Stomach smooth muscle (tissue), 2 donors: ENCODE measurements around the gene CLCN1.

Experiments used
- H3K27ac ChIP-seq: one replicate; pipeline ENCODE4 v1.7.0; 2013; ENCODE audit warnings: mild to moderate bottlenecking, low read length, inconsistent platforms
- H3K27me3 ChIP-seq, 2 donors: one replicate each; pipeline ENCODE4 v1.7.0; 2013; ENCODE audit warnings: low read length in 2 of 2; ENCODE audit not compliant: insufficient read depth in 2 of 2, control insufficient read depth in 1 of 2
- H3K36me3 ChIP-seq, 2 donors: one replicate each; pipeline ENCODE4 v1.7.0; 2013; ENCODE audit warnings: low read length in 2 of 2; ENCODE audit not compliant: control insufficient read depth in 2 of 2, insufficient read depth in 2 of 2
- H3K4me1 ChIP-seq: one replicate; pipeline ENCODE4 v1.7.0; 2013; ENCODE audit warnings: low read length; ENCODE audit not compliant: control insufficient read depth, insufficient read depth
- H3K4me3 ChIP-seq, 2 donors: one replicate each; pipeline ENCODE4 v1.7.0; 2013; ENCODE audit warnings: low read length in 2 of 2
- H3K9ac ChIP-seq, 2 donors: one replicate each; pipeline ENCODE4 v1.7.0; 2013; ENCODE audit warnings: low read length in 2 of 2, mild to moderate bottlenecking in 1 of 2
- H3K9me3 ChIP-seq, 2 donors: one replicate each; pipeline ENCODE4 v1.7.0; 2013; ENCODE audit warnings: low read length in 2 of 2; ENCODE audit not compliant: control insufficient read depth in 2 of 2
- donor health status: healthy.
- donor health status: Pancreatic carcinoma.

Gene CLCN1

GRCh38 chr7:143316492-143316891 lies 581 bp downstream of the CLCN1 start:
- Histone ChIP-seq H3K9me3 (no peaks in the 10 kb centered on the region), H3K4me3 (no peak overlapping the region), H3K27ac (no peak overlapping the region), H3K9ac (no peak overlapping the region), H3K4me1 (no peaks in the 10 kb centered on the region), H3K27me3 (no peaks in the 10 kb centered on the region), H3K36me3 (no peaks in the 10 kb centered on the region)

- no peak overlapping the region for H3K27ac ChIP-seq
- H3K9ac ChIP-seq, result no peak overlapping the region
- H3K36me3 ChIP-seq, result no peaks in the 10 kb centered on the region
- H3K9me3 ChIP-seq, result no peaks in the 10 kb centered on the region
- no peaks in the 10 kb centered on the region for H3K27me3 ChIP-seq
- H3K4me3 ChIP-seq, result no peak overlapping the region
- H3K4me1 ChIP-seq, result no peaks in the 10 kb centered on the region
Observed at GRCh38 chr7:143318661-143319060, 2.8 kb downstream of the CLCN1 start.

DNA sequence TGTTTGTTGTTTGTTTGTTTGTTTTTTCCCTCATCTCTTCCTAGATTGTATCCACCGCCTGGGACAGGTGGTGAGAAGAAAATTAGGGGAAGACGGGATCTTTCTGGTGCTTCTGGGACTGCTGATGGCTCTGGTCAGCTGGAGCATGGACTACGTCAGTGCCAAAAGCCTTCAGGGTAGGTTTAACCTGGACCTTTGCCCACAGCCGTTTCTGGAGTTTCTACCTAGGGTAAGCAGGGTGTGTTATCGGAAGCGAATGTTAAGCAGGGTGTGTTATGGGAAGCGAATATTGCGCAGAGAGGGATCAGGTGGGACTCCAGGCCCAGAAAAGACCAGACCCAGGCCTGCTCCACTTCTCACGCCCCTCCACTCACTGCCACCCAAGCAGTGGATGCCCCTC lies 4.7 kb downstream of the CLCN1 start:
- Histone ChIP-seq H3K9ac (no peak overlapping the region), H3K27ac (no peak overlapping the region), H3K27me3 (no peaks in the 10 kb centered on the region), H3K4me3 (no peak overlapping the region), H3K4me1 (no peaks in the 10 kb centered on the region), H3K9me3 (no peaks in the 10 kb centered on the region), H3K36me3 (no peaks in the 10 kb centered on the region)

- Histone ChIP-seq H3K27me3 (no peaks in the 10 kb centered on the region), H3K27ac (no peak overlapping the region), H3K36me3 (no peaks in the 10 kb centered on the region), H3K4me1 (no peaks in the 10 kb centered on the region), H3K4me3 (no peak overlapping the region), H3K9me3 (no peaks in the 10 kb centered on the region), H3K9ac (no peak overlapping the region)
Observed at GRCh38 chr7:143321242-143321641, 5.3 kb downstream of the CLCN1 start.

DNA sequence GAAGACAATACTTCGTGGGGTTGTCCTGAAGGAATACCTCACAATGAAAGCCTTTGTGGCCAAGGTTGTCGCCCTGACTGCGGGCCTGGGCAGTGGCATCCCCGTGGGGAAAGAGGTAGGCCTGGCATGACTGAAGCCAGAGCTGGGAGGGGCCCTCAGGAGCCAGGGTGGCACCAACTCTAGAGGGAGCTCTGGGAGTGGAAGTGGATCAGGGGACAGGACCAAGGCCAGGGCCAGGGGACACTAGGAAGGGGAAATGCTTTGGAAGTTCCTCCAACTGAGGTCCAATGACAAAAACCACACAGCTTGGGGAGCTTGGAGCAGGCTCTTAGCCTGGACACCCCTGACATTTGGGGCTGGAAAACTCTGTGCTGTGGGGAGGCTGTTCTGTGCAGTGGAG lies 5.8 kb downstream of the CLCN1 start:
- Histone ChIP-seq H3K9ac (no peak overlapping the region), H3K27me3 (no peaks in the 10 kb centered on the region), H3K4me1 (no peaks in the 10 kb centered on the region), H3K27ac (no peak overlapping the region), H3K4me3 (no peak overlapping the region), H3K36me3 (no peaks in the 10 kb centered on the region), H3K9me3 (no peaks in the 10 kb centered on the region)

- Histone ChIP-seq H3K4me3 (no peak overlapping the region), H3K27ac (no peak overlapping the region), H3K4me1 (no peaks in the 10 kb centered on the region), H3K9ac (no peak overlapping the region), H3K36me3 (no peaks in the 10 kb centered on the region), H3K27me3 (no peaks in the 10 kb centered on the region), H3K9me3 (no peaks in the 10 kb centered on the region)
Observed at GRCh38 chr7:143322760-143323633, 7.1 kb downstream of the CLCN1 start.

DNA sequence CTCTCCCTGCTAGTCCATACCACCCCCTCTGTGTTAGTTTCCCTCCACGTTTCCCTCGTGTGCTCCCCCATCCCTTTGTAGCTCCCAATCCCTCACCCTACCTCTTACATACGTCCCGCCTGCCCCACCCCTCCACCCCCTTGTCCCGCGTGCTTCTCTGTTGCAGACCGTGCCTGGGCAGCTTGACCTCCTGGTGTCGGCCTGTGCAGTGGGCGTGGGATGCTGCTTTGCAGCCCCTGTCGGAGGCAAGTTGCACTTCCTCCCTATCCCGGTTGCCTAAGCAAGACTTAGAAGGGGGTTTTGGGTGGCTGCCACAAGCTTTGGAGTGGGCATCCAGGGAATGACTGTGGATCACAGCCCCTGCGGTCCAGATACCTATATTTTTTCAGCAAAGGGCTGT lies 7.7 kb downstream of the CLCN1 start:
- no peak overlapping the region for H3K27ac ChIP-seq
- no peaks in the 10 kb centered on the region for H3K36me3 ChIP-seq
- no peaks in the 10 kb centered on the region for H3K9me3 ChIP-seq
- H3K4me1 ChIP-seq, result no peaks in the 10 kb centered on the region
- H3K27me3 ChIP-seq, result no peaks in the 10 kb centered on the region
- H3K4me3 ChIP-seq, result no peak overlapping the region
- no peak overlapping the region for H3K9ac ChIP-seq

DNA sequence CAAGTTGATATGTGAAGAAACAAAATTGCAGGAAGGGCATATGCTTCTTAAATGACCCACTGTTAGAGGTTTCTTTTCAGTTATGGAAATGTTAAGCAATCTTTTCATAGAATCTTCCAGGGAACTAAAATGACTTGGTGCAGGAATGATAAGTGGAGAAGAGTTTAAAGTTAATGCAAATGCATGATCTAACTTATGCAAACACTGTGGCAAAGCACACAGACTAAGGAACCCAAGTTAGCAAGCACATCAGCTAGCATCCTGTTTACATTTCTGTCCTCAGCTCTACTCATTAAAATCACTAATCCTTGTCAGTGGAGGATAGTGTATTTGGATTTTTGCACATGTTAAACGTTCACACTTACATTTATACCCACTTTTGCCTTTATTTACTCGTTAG lies 9.3 kb downstream of the CLCN1 start:
- H3K27ac ChIP-seq, result no peak overlapping the region
- no peaks in the 10 kb centered on the region for H3K9me3 ChIP-seq
- peaks cover 0 to 2% of the 10 kb centered on the region in 2 donors for H3K27me3 ChIP-seq
- no peak overlapping the region for H3K9ac ChIP-seq
- H3K4me3 ChIP-seq, result no peak overlapping the region
- H3K4me1 ChIP-seq, result no peaks in the 10 kb centered on the region
- no peaks in the 10 kb centered on the region for H3K36me3 ChIP-seq

DNA sequence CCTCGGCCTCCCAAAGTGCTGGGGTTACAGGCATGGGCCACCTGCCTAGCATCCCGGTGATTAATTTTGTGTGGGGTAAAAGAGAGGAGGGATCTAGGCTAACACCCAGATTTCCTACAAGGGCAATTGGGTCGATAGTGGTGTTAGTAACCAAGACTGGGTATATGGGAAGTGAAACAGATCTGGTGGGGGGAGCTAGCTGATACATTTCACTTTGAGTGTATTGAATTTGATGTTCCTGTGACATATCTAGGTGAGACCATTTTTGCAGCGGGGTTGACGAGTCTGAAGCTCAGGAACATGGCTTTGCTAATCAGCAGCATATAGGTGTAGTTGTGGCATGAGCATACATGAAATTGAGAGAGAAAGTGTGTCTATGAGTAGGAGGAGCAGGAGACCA lies 12.0 kb downstream of the CLCN1 start:
- H3K27ac ChIP-seq, result no peak overlapping the region
- no peak overlapping the region for H3K9ac ChIP-seq
- no peaks in the 10 kb centered on the region for H3K36me3 ChIP-seq
- H3K9me3 ChIP-seq, result no peaks in the 10 kb centered on the region
- H3K4me3 ChIP-seq, result no peak overlapping the region
- H3K4me1 ChIP-seq, result no peaks in the 10 kb centered on the region
- peaks cover 0 to 2% of the 10 kb centered on the region in 2 donors for H3K27me3 ChIP-seq

GRCh38 chr7:143329471-143330170 lies 13.7 kb downstream of the CLCN1 start:
- H3K9ac ChIP-seq, result no peak overlapping the region
- no peaks in the 10 kb centered on the region for H3K4me1 ChIP-seq
- H3K27me3 ChIP-seq, result peaks cover 0 to 2% of the 10 kb centered on the region in 2 donors
- H3K27ac ChIP-seq, result no peak overlapping the region
- H3K9me3 ChIP-seq, result no peaks in the 10 kb centered on the region
- H3K36me3 ChIP-seq, result no peaks in the 10 kb centered on the region
- H3K4me3 ChIP-seq, result no peak overlapping the region
